GM19438 (cell line): ENCODE measurements around the gene HECW1.

Source experiments
- ATAC-seq: cut with Tn5 transposase; IDR thresholded peaks from one replicate; pipeline ENCODE4 v1.9.1; 2021; ENCODE audit warnings: low read depth; ENCODE audit not compliant: unreplicated experiment

The HECW1 gene

GRCh38 chr7:43302211-43302711 lies 189.8 kb downstream of the HECW1 start:
- ATAC-seq: no peak

- no peak for ATAC-seq
Observed at GRCh38 chr7:43302773-43303460, 190.5 kb downstream of the HECW1 start.

- no peak for ATAC-seq
Observed at GRCh38 chr7:43303740-43304241, 191.3 kb downstream of the HECW1 start.

- no peak for ATAC-seq
Observed at GRCh38 chr7:43306404-43306803, 194.0 kb downstream of the HECW1 start.

DNA sequence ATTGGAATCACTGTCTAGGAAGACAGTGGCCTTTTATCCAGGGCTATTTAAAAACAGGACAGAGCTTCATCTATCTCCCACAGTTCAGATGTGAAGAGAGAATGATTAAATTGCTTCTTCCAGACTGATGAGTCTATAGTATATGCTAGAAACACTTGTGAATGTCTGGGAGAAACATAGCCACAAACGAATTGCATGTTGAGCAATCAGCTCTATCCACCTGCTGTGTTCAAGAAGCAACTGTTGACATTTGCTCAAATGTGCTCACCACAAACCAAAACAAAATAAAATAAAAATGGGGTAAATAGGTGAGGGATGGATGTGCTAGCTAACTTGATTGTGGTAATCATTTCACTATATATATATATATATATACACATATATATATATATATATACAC lies 195.1 kb downstream of the HECW1 start:
- ATAC-seq: no peak

- ATAC-seq: no peak
Observed at GRCh38 chr7:43308913-43309705, 196.7 kb downstream of the HECW1 start.

DNA sequence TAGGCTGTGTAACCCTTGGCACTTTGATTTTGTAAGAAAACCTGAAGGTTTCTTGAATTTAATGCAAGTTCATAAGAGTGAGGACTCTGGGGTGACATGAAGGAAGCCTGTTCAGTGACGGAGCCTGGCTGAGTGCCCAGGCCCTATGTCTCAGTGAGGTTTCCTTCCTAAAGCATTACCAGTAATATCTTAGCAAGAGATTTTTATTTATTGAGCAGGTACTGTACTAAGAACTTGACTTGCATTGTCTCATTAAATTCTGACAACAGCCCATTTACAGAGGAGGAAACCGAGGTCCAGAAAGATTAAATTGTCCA lies 197.2 kb downstream of the HECW1 start:
- no peak for ATAC-seq

- no peak for ATAC-seq
Observed at GRCh38 chr7:43311052-43311451, 198.6 kb downstream of the HECW1 start.

- ATAC-seq: no peak
Observed at GRCh38 chr7:43311694-43312093, 199.2 kb downstream of the HECW1 start.

DNA sequence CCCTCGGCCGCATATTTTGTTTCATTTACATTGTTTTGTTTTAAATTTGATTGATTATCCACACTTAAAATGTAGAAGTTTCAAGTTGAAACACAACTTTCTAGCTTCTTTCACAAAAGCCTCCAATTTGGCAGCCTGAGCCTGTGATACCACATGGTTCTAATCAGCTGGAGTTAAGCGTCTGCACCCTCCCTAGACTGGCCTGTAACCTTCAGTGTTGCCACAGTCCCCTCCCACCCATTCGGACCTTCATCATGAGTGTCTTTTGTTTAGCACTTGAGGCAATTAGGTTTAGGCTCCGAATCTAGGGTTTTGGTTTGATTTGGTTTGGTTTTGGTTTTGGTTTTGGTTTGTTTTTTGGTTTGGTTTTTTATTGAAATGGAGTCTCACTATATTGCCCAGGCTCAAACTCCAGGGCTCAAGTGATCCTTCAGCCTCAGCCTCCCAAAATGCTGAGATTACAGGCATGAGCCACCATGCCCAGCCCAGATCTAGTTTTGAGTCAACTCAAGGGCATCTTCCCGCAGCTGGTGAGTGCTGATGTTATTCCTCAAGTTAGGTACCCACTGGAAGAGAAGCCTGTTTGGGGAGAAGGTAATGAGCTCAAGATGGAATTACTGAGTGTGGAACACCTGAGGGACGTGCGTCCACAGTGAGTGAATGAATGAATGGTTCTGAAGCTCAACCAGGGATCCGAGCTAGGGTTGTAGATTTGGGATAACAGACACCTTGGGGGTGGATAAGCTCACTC lies 201.4 kb downstream of the HECW1 start:
- no peak for ATAC-seq

DNA sequence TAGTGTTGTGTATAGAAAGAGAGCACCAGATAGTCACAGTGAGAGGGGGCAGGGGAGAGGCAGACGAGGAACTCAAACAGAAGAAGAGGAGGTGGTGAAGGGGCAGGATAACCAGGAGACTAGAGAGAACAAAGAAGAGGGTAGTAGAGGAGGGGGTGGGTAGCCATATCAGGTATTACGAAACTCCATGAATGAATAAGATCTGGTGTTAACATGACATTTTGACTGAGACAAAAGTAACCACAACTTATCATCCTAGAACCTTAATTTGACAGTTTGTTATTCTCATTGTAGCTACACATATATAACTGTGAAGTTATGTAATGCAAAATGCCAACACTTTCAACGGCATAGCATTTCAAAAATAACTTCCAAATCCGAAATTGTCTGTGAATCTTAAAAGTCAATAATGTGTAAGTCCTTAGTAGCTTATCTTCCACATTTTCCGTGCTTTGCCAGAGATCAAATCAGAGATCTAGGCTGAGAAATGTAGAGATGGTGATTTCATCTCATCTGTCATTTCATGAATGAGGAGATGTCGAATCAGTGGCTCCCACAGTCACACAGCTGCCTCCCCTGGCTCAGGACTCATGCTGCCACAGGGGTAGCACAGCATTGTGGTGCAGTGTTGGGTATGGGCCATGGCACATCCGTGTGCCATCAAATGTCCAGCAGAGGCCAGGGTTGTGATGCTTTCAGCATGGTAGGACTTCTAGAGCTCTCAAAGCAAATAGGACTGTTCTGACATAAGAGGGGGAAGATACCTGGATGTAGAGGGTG lies 202.1 kb downstream of the HECW1 start:
- no peak for ATAC-seq

GRCh38 chr7:43317075-43317474 lies 204.6 kb downstream of the HECW1 start:
- no peak for ATAC-seq

DNA sequence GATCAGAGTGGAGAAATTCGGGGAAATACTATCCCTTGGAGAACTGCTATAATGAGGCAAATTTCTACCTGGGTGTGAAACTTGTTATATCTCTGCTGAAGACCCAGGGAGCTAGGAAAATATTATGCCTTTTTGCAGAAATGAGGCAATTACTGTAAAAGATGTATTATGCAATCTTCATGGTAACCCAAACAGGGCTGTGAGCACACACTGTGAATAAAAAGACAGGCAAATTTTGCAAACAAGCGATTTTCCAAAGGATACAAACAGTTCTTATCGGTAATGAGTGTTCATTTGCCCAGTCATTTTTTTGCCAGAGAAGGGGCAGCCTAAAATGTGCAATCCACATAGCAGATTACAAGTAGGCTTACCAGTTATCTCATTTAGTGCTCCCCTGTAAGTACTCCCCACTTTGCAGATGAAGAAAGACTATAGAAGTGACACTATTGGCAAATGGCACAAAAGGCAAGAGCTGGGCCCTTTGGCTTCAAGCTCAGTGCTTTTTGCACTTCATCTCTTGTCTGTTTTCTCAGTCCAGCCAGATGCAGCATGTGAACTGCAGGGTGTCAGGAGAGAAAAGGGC lies 205.8 kb downstream of the HECW1 start:
- no peak for ATAC-seq

DNA sequence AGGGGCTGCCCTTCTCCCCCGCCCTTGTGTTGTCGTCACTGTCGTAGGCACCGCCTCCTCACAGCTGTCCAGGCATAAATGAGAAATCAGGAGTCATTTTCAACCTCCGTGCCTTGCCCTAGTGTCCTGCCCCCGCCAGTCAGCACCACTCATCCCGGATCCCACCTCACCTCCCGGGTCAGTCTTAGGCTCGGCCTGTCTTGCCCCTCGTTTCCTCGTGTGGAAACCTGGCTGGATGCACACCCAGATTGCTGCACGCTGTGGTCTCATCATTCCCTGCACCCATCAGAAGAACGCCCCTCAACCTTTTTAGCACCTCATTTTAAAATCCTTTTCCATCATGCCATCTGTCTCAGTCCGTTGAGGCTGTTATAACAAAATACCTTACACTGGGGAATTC lies 213.1 kb downstream of the HECW1 start:
- no peak for ATAC-seq

DNA sequence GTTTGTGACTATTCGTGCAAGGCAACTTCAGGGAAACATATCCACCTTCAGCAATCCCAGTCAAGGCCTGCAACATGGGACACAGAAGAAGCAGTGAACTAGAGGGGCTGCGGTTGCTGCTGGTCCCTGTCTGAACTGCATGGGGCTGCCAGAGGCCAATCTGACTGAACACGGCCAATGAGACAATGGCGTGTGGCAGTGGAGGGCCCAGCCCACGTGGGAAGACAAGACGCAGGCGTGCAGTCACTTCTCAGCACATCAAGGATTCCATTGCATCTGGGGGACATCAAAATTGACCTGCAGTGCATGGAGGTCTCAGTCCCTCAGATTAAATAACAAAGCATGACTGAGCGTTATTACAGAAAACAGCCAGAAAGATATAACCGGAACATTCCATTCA lies 215.9 kb downstream of the HECW1 start:
- no peak for ATAC-seq

DNA sequence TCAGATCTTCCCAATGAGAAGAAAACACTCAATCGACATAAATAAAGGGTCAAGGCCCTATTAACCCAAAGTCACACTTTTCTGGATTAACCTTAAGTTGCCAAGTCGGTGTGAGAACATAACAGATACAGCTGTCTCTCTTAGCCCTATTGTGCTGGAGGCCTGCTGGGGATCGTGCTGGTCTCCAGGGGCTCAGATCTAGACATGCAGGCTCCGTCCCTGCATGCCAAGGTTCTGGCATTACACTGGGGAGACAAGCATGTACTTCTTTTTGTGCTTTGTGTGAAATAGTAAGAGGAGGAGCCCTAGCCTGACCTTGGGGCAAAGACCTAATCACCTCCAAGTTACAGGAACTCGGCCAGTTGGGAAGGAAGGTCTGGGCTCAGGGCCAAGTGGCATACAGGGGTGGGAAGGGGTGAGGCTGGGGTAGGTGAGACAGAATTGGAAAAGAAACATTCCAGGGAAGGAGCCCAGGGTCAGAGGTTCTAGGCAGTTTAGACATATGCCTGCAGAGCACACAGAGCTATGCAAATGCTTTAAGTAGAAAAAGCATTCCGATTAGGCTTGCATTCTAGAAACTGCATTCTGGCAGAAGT lies 216.4 kb downstream of the HECW1 start:
- ATAC-seq: no peak

- no peak for ATAC-seq
Observed at GRCh38 chr7:43332193-43332796, 219.8 kb downstream of the HECW1 start.

DNA sequence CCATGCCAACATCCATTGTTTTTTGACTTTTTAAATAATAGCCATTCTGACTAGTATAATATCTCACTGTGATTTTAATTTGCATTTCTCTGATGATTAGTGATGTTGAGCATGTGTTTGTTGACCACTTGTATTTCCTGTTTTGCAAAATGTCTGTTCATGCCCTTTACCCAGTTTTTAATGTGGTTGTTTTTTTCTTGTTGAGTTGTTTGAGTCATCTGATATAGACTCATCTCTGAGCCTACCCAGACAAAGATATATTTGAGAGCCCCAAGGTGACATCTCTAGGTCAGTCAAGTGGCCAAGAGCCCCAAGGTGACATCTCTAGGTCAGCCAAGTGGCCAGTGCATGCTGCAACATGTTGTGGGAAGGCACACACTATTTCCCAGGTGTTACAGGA lies 224.7 kb downstream of the HECW1 start:
- ATAC-seq: no peak

- no peak for ATAC-seq
Observed at GRCh38 chr7:43337811-43338210, 225.4 kb downstream of the HECW1 start.
